DLD1 (cell line): ENCODE results near the gene TSPAN9.

Experiments used
- in situ Hi-C: cut with HindIII; loops from 2 replicates; pipeline ENCODE4 v1.10.0; 2017; ENCODE audit warnings: low sequenced_read_pairs

TSPAN9 gene

DNA sequence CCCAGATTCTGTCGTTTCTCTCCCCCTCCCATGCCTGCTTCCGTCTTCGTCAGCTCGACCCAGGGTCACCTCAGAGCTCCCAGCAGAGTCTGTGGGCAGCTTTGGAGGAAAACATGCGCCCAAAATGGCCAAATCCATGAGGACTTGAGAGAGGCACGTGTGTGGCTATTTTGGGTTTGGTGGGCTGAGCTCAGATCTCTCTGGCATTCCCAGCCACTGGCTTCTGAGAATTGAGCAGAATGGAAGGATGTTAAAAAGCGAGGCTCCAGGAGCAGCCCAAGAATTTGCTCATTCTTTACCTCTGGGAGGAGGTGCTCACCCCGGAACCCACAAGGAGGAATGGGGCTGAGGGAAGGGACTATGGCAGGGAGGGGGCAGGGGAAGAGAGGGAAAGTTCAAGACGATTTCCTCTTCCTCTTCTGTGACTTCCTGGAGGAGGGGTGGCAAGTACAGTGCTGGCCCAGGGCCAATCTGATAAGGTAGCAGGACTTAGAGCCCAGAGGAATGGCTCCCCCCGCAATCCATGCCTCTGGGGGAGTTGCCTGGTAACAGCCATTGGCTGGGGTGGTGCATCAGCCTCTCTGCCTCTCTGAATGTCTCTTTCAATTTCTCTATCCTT, 20.1 kb downstream of the TSPAN9 start:
- in situ Hi-C loops: loop anchor here (25.0 kb wide), 2 partner anchors 110 to 715 kb away; no protein-coding TSS in a partner anchor

DNA sequence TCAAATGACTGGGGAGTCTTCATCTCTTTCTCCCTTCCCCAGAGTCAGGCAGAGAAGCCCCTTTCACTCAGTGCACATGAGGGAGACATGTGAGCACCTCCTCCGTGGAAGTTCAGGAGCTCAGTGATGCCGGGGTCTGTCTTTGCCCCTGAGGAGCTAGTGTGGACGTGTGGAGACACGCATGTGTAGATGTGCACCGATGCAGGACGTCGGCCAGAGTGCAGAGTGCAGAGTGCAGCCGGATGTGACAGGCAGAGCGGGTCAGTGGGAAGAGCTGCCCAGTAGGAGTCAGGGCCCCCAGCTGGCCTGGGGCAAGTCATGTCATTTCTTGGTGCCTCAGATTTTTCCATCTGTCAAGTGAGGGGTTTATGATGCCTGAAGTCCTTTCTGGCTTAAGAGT, 20.7 kb downstream of the TSPAN9 start:
- in situ Hi-C loops: loop anchor here (25.0 kb wide), 2 partner anchors 111 to 714 kb away; no protein-coding TSS in a partner anchor

DNA sequence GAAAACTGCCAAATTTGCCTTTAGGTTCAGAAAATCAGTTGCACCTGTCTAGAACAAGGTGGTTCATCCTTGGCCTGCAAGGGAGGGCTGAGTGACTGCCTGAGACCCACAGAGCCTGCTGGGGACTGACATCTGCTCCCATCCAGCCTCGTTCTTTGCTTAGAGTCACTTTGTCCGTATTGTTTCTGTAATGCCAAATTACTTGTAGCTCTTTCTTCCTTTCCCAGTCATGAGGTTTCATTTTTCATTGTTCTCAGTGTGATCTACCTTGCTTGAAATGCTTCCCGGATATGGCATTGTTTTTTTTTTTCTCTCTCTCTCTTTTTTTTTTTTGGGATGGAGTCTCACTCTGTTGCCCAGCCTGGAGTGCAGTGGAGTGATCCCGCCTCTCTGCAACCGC, 21.3 kb downstream of the TSPAN9 start:
- in situ Hi-C loops: loop anchor here (25.0 kb wide), 2 partner anchors 111 to 714 kb away; no protein-coding TSS in a partner anchor

DNA sequence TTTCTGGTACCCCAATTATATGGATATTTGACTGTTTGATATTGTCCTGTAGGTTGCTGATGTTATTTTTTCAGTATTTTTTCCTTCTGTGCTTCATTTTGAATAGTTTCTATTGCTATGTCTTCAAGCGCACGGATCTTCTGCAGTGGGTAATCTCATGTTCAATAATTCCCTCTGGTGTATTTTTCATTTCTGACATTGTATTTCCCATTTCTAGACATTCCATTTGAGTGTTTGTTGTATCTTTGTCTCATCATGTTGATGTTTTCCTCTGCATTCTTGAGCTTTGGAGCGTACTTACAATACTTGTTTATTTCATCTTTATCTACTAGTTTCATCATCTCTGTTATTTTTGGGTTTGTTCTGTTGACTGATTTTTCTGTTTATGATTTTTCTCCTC, 22.0 kb downstream of the TSPAN9 start:
- in situ Hi-C loops: loop anchor here (25.0 kb wide), 2 partner anchors 112 to 713 kb away; no protein-coding TSS in a partner anchor

DNA sequence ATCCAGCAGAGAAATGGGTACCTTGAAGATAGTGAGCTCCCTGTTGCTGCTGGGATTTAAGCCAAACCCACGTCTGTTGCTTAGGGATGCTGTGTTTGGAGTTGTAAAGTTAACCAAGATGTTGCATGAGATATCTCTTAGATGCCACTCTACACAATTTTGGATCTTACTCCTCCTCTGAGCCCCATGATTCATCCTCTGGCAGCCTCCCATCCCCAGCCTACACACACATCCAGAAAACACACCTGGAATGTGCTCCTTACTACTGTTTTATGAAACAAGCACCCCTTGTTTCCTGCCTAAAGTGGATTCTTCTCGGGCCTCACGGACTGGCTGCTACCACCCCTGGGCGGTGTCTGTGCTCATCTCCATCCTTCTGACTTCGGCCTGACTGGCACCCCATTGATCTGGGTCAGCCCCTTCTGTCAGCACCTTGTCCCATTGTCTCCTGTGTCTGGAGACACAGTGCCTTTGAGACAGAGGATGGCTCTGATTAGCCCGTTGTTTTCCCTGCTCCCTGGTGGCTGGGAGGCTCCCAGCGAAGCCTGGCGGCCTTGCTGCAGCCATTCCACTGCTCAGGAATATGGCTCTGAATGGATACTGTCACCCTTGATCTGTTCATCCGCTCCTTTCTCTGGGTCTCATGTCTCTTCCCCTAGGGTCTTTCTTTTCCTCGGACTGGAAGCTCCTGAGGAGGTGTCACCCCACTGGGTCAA, 24.3 kb downstream of the TSPAN9 start:
- in situ Hi-C loops: no loop called here

DNA sequence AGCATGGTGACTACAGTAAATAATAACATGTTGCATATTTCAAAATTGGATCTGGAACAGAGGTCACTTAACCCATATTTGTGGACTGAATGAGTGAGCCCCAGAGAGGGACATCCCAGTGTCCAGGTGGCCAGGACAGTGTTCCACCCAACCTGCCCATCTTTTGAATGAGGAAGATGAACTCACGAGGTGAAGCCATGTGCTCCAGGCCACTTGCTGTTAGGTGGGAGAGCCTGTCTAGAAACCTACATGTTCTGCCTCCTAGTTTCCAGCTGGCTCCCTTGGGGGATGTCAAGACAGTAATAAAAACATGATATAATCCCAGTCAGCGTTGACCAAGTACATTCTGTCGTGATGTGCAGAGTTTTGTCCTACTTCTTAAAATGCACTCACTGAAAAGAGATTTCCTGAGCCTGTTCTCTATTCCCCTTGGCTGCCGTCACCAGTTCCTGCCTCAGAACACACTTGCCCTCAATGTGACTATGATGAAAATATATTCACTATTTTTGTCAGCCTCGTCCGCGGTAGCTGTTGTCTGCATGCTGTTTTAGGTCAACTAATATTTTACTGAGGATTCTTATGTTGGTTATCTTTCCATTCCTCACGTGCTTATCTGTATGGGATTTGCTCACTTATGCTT, 25.7 kb downstream of the TSPAN9 start:
- in situ Hi-C loops: no loop called here

DNA sequence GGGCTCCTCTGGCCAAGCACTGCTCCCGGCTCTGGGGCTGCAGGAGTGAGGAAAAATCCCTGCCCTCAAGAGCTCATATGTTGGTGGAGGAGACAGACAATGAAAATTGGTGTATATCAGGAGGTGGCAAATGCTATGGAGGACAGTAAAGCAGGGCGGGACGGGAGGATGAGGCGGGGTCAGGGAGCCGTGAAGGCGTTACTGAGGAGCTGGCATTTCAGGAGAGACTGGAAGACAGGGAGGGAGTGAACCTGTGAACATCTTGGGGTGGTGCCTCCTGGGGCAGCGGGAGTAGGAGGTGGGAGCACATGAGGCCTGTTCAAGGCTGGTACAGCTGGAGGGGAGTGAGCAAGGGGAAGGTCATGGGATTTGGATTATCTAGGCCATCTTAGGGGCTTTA, 26.6 kb downstream of the TSPAN9 start:
- in situ Hi-C loops: no loop called here

DNA sequence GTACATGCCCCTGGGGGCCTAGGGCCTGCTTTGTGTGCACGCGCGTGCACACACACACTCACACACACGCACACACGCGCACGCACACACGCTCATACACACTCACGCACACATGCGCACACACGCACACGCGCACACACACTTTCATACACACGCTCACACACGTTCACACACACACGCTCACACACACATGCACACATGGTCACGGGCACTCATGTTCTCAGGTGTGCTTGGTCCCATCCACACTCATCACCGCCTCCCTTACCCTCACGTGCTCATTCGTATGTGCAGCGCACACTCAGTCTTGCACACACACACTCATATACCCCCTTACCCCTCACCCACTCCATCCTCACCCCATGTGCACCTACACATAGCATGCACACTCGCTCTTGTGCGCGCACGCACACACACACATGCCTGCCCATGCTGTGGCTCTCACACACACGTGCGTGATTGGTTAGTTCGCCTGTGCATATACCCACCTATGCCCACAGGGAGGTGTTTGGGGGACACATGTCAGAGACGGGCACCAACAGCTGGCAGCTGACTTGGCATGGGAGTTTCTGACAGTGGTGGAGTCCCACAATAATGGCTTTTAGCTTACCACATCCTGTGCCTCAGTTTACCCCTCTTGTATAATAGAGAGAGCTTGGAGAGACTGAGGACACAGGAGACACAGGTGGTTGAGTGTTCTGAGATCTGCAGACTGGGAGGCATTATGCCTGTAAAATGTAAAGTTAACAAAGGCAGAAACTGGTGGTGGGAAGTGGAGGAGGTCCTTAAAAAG, 28.7 kb downstream of the TSPAN9 start:
- in situ Hi-C loops: no loop called here

DNA sequence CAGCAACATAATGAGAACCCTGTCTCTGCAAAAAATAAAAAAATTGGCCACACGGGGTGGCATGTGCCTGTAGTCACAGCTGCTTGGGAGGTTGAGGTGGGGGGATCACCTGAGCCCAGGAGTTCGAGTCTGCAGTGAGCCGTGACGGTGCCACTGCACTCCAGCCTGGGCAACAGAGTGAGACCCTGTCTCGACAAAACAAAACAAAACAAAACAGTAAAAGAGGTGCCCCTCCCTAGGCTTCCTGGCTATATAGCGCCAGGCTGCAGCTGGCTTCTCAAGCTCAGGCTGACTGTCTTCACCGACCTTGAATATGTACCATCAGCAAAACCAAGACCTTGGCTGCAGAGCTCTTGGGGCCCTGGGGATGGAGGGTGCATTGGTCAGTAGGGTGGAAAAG, 29.4 kb downstream of the TSPAN9 start:
- in situ Hi-C loops: no loop called here

DNA sequence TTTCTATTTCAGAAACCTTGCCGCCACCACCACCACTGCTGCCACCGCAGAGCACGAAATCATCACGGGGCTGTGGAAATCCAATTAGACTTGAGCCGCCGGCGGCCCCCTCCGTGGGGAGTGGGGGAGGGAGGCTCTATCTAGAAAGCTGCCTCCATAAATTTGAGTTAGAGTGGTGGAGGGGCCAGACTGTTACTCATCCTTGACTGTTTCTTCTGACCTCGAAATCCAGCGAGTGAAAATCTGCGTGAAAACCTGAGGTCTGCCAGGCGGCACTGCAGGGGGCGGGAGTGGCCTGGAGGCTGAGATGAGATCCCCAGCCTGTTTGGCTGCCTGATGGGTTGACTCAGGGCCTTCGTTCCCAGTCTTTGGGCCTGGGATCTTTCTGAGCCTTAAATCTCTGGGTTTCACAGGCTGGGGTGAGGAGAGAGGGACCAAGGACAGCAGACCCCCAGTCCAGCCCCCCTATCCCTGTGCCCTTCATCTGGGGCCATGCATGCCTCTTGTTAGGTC, 29.9 kb downstream of the TSPAN9 start:
- in situ Hi-C loops: no loop called here

DNA sequence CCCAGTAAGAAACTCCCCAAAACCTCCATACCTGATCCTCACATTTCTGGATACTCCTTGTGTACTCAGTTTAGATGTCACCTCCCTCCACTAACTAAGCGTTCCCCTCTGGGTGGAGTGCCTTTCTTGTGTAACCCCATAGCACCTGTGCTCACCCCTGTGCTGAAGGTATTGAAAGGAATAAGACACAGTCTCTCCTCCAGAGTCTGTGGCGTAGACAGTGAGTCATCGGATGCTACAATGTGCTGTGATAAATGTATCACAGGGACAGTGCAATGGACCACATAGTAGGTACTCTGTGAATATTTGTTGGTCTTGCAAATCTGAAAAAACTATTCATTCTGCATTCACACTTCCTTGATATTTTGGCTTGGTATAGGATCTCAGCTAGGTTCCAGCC, 30.8 kb downstream of the TSPAN9 start:
- in situ Hi-C loops: no loop called here

DNA sequence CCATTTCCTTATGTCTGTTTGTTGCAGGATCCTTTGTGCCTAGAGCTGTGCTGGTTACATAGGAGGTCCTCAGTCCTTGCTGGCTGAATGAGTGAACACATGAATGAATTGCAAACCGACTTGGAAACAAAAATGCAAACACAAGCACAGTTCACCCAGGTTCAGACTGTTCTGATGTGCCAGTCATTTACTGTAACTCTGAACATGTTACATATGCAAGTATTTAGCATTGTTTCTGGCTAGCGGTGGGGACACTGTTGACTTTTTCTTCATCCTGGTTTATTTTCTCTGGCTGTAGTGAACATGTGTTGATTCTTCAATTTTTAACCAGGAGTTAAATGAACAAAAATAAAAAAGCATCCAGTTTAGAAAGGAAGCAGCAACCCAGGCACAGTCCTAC, 33.4 kb downstream of the TSPAN9 start:
- in situ Hi-C loops: no loop called here

DNA sequence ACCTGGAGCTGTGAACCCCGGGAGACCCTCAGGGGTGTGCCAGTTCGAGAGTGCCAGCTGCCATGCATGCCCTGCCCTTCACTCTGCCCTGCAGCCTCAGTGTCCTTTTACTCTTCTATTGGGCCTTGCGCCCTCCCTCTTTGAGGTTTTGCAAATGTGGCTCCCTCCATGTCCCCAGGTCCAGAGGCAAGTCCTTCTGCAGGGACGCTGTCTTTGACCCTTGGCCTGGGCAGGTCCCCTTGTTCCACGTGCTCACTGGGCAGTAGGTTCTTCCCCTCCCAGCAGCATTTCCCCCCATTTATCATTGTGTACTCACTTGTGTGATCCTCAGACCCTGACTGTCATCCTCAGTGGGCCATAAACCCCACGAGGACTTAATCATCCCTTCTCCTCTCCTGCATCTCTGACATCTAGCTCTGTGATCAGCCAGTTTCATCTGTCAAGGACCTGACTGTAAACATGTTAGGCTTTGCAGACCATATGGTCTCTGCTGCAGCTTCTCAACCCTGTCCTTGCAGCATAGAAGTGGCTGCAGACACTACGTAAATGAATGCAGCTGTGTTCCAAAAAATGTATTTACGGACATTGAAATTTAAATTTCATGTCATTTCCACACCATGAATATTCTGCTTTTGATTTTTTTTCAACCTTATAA, 36.6 kb downstream of the TSPAN9 start:
- in situ Hi-C loops: no loop called here

DNA sequence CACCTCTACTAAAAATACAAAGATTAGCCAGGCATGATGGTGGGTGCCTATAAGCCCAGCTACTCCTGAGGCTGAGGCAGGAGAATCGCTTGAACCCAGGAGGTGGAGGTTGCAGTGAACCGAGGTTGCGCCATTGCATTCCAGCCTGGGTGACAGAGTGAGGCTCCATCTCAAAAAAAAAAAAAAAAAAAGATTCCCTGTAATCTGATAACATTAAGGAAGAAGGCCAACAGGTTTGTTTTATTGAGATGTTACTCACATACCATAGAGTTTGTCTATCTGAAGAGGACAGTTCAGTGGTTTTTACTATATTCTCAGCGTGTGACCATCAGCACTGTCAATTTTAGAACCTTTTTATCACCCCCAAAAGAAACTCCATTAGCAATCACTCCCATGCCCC, 37.5 kb downstream of the TSPAN9 start:
- in situ Hi-C loops: no loop called here

DNA sequence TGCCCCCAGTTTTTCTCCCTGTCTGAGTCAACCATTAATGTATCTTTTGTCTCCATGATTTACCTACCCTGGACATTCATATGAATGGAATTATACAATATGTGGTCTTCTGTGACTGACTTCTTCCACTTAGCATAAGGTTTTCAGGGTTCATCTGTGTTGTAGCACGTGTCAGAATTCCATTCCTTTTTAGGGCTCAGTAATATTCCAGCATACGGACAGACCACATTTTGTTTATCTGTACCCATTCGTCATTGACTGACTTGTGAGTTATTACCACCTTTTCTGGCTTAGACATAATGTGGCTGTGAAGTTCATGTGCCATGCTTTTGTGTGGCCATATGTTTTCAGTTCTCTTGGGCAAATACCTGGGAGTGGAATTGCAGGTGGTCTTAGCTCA, 37.9 kb downstream of the TSPAN9 start:
- in situ Hi-C loops: no loop called here

DNA sequence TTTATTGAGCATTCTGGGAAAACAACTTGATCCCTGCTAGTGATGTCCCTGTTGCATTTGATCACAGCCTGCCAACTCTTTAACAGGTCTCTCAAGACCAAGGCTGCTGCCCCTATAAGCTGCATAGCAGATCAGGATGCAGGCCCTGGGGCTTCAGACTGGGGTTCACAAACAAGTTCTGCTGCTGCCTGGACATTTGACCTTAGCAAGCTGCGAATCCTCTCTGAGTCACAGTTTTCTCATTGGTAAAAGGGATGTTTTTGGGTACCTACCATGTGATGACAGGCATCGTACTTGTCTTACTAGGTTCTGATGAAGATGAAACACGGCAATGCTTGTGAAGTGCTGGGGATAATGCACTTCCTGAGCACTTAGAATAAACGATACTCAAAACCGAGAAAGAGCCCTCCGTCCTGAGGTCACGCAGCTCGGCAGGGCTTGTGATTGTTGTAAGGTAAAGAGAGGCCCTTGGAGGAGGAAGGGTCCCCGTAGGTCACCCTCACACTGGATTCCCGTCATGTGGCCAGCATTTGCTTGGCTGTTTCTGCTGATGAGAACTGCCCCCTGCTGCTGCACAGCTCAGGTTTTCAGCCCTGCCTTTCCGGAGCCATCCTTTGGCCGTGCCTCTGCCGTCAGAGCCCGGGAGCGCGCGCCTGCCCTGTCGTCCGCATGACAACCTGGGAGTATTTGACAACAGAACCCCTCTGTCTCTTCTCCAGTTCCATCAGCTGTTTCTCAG, 39.1 kb downstream of the TSPAN9 start:
- in situ Hi-C loops: no loop called here

DNA sequence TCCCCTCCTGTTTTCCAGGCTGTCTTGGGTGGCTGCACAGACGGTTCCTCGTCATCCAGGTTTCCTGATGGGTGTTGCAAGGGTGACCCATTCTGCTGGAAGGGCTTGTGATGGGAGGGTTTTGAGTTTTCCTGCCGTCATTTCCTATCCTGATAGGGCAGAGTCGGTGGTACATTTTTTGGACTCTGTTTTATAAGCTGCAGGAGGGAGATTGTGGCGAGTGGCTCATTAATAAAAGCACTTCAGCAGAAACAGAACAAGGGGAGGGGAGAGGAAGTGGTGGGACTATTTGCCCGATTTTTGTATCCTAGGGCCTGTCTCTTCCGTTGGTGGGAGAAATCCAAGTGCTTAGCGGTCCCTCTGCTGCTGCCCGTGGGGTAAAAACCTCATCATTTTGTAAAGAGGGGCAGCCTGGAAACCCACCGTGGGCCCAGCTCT, 40.0 kb downstream of the TSPAN9 start:
- in situ Hi-C loops: no loop called here

DNA sequence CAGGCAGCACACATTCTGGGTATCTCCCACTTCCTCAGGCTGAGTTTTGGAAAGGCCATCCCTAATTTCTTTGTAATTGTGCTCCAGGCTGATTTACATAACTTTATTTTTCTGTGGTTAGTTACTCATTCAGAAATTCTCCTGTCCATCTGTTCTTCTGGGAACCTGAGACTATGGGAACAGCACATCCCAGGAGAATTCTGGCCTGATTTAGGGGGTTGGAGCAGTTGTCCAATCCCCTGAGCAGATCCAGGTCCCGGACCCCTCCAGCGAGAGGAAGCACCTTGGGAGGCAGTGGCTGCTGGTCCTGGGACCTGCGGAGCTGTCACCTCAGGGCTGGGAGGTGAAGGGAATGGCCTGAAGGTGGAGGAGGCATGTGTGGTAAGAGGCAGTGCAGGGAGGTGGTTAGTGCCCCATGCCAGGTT, 40.4 kb downstream of the TSPAN9 start:
- in situ Hi-C loops: no loop called here

DNA sequence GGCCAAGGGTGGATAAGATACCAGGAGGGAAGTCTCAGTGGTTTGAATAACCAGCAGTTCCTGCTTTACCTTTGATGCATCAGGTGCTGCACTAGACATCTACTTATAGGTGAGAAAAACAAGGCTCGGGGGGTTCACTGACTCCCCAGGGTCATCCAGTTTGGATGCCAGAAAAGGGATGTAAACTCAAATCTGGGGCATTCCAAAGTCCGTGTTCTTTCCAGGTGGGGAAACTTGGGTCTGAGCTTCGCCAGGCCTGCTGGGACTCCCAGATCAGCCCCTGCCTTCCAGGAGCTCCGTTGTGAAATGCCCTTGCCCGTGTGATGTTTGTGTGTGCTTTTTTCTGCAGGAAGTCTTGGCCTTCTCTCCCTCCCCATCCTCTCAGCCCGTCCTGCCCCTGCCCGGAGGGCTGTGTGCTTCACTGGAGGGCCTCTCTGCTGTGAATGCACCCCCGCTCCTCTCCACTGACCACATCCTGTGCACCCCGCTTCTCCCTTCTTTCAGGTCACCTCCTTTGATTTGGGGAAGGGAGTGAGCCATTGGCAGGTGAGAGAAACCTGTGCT, 42.1 kb downstream of the TSPAN9 start:
- in situ Hi-C loops: no loop called here
